GM18505 (cell line): ENCODE measurements around the gene TSPAN32.
"Not testable (repeated sequence)": the region's sequence is repeated elsewhere in the genome, so short reads cannot be mapped to it uniquely, and the experiment has no call there.

ENCODE experiments used
- ATAC-seq: cut with Tn5 transposase; IDR thresholded peaks from one replicate; pipeline ENCODE4 v1.9.1; 2021; ENCODE audit not compliant: unreplicated experiment
- POLR2A ChIP-seq: IDR thresholded peaks from 4 replicates; pipeline ENCODE4 v1.6.1; 2011; ENCODE audit warnings: borderline replicate concordance; ENCODE audit not compliant: insufficient read depth, insufficient read length; ENCODE audit errors: extremely low read depth

The TSPAN32 gene

GRCh38 chr11:2328656-2329354, 27.0 kb downstream of the TSPAN32 start:
- TF ChIP-seq POLR2A: no peak
- ATAC-seq: no peak

DNA sequence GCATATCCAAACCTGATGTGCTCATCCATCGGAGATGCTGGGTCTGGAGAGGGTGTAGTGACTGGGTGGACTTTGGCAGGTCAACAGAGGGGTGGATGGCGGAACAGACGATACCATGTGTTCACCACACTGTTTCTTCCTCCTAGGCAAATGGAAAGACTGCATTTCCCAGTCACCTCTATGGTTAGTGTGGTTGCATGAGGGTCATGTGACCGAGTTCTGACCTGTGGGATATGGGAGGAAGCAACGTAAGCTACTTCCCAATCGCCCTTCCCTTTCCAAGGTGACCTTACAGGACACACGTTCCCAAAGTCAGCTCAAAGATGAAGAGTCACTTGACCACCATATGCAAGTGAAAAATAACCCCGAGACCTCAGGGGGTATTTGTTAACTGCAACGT, 27.7 kb downstream of the TSPAN32 start:
- no peak for ATAC-seq

GRCh38 chr11:2330696-2331095, 28.9 kb downstream of the TSPAN32 start:
- ATAC-seq: no peak
- TF ChIP-seq POLR2A: no peak

More for the DNA sequence above, 27.7 kb downstream of the TSPAN32 start:
- no peak for TF ChIP-seq POLR2A

DNA sequence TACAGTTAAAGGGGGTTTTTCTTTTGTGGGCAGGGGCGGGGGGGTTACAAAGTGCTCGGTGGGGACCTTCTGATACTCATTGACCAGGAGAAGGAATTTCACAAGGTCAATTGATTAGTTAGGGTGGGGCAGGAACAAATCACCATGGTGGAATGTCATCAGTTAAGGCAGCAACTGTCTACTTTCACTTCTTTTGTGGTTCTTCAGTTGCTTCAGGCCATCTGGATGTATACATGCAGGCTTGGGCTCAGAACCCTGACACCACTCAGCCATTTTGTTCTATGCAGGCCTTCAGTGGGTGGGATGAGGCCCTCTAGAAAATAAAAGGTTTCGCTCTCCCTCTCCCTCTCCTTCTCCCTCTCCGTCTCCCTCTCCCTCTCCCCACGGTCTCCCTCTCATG, 29.6 kb downstream of the TSPAN32 start:
- ATAC-seq: no peak
- no peak for TF ChIP-seq POLR2A

DNA sequence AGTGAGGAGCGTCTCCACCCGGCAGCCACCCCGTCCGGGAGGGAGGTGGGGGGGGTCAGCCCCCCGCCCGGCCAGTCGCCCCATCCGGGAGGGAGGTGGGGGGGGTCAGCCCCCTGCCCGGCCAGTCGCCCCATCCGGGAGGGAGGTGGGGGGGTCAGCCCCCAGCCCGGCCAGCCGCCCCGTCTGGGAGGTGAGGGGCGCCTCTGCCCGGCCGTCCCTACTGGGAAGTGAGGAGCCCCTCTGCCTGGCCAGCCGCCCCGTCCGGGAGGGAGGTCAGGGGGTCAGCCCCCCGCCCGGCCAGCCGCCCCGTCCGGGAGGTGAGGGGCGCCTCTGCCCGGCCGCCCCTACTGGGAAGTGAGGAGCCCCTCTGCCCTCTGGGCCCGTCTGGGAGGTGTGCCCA, 30.8 kb downstream of the TSPAN32 start:
- ATAC-seq: not testable (repeated sequence)

DNA sequence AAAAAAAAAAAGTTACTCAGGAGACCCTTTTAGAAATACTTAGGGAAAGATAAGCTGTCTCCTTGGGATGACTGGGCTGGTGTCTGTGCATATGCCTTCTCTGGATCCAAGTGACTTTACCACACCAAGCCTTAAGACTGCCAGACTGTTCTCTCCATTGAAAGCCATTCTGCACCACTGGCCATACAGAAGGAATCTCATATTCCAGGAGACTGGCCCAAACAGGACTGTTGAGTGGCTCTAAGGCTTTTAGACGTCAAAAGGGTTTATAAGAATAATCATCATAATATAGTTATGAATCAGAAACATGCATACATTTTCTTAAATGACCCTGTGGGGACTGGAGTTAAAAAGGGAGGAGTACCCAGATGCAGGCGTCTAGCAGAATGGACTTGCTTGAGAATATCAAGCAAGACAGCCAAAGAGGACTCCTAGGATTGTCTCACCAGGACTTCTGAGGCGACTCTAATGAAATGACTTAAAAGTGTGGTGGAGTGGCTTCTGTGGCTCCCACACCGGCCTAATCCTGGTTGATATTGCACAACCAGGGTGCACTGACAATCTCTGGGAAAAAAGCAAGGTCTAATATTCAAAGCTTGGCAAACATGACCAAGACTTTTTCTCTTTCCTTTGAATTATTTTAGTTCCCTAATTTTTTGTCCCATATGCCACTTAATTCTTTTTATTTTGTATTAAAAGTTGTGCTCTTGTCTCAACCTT, 31.8 kb downstream of the TSPAN32 start:
- ATAC-seq: not testable (repeated sequence)

DNA sequence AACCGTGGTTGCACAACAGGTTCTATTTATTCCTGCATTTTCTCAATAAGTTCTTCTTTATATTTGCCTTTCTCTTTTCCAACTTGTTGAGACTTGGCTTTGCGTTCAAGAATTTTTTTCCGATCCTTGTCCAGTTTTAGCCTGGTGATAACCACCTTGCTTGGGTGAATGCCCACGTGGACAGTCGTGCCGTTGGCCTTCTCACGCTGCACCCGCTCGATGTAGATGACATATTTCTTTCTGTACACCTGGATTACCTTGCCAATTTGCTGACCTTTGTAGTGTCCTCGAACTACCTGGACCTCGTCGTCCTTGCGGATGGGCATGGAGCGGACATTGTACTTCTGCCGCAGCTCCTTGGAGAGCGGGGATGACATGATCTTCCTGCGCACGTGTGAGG, 33.5 kb downstream of the TSPAN32 start:
- ATAC-seq: not testable (repeated sequence)

DNA sequence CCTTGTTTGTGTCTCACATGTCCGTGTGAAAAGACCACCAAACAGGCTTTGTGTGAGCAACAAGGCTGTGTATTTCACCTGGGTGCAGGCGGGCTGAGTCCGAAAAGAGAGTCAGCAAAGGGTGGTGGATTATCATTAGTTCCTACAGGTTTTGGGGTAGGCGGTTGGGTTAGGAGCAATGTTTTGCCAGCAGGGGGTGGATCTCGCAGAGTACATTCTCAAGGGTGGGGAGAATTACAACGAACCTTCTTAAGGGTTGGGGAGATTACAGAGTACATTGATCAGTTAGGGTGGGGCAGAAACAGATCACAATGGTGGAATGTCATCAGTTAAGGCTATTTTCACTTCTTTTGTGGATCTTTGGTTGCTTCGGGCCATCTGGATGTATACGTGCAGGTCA, 36.9 kb downstream of the TSPAN32 start:
- not testable (repeated sequence) for ATAC-seq

DNA sequence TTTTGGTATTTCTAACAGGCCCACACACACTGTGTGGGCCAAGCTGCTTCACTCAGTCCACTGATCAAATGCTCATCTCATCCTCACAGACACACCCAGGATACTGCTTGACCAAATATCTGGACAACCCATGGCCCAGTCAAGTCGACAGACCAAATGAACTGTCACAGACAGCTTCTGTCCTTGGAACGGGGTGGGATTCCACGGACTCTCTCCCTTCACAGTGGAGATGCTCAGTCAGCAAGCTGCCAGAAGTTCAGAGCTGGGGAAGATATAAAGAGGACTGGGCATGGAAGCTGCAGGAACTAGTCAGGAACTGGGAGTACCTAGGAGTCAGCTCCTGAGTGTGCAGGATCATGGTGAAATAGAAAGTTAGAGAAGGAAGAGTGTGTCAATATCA, 40.7 kb downstream of the TSPAN32 start:
- TF ChIP-seq POLR2A: no peak
- no peak for ATAC-seq

- no peak for ATAC-seq
- no peak for TF ChIP-seq POLR2A
These were observed 41.2 kb downstream of the TSPAN32 start for GRCh38 chr11:2342981-2343380.

DNA sequence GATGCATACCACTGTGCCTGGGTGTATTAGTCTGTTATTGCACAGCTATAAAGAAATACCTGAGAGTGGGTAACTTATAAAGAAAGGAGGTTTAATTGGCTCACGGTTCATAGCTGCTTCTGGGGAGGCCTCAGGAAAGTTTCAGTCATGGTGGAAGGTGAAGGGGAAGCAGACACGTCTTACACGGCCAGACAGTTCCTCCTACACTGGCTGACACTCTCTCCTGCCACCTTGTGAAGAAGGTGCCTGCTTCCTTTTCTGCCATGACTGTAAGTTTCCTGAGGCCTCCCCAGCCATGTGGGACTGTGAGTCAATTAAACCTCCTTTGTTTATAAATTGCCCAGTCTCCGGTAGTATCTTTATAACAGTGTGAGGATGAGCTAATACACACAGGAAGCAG, 41.7 kb downstream of the TSPAN32 start:
- ATAC-seq: no peak

GRCh38 chr11:2345050-2345449, 43.2 kb downstream of the TSPAN32 start:
- ATAC-seq: no peak
- no peak for TF ChIP-seq POLR2A

More for the DNA sequence above, 41.7 kb downstream of the TSPAN32 start:
- TF ChIP-seq POLR2A: no peak

DNA sequence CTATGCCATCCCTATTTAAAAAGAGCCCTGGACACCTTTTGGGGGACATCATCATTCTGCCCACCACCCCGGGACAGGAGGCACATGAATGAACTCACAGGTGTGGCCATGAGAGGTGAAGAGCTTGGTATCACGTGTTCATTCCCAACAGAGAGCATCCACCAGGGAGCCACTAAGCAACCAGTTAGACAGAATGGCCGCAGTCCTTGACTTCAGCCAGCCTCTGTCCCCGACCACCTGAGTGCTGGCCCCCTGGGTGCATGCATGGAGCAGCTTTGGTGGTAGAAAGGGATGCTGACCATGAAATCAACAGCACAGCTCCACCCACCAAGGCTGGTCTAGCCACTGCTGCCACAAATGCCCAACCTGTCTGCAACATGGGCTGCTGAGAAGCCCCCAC, 44.2 kb downstream of the TSPAN32 start:
- ATAC-seq: no peak
- TF ChIP-seq POLR2A: no peak

GRCh38 chr11:2346586-2347307, 44.9 kb downstream of the TSPAN32 start:
- no peak for TF ChIP-seq POLR2A
- no peak for ATAC-seq
